CD4-positive, alpha-beta T cell treated with Interferon gamma for 1 hour (primary cell): ENCODE results near the gene CLPTM1L.
"Not testable (repeated sequence)": the region's sequence is repeated elsewhere in the genome, so short reads cannot be mapped to it uniquely, and the experiment has no call there.

ENCODE experiments used
- DNase-seq: peaks from one replicate; pipeline ENCODE4 v3.0.0-alpha.2; 2020

The CLPTM1L gene

GRCh38 chr5:1285883-1286291 is 59.0 kb downstream of the CLPTM1L start:
- no peak for DNase-seq

- DNase-seq, result no peak
These were observed 59.8 kb downstream of the CLPTM1L start for GRCh38 chr5:1285141-1285540.

GRCh38 chr5:1284336-1284970 is 60.4 kb downstream of the CLPTM1L start:
- DNase-seq, result not testable (repeated sequence)

- not testable (repeated sequence) for DNase-seq
These were observed 61.2 kb downstream of the CLPTM1L start for GRCh38 chr5:1283729-1284041.

GRCh38 chr5:1282993-1283728 is 61.7 kb downstream of the CLPTM1L start:
- not testable (repeated sequence) for DNase-seq

GRCh38 chr5:1282131-1282992 is 62.5 kb downstream of the CLPTM1L start:
- DNase-seq, result no peak

- no peak for DNase-seq
These were observed 63.6 kb downstream of the CLPTM1L start for GRCh38 chr5:1281038-1281882.

GRCh38 chr5:1280177-1281037 is 64.5 kb downstream of the CLPTM1L start:
- no peak for DNase-seq

GRCh38 chr5:1279443-1280151 is 65.3 kb downstream of the CLPTM1L start:
- DNase-seq, result no peak

- no peak for DNase-seq
These were observed 66.0 kb downstream of the CLPTM1L start for GRCh38 chr5:1278656-1279442.

- DNase-seq, result no peak
These were observed 66.7 kb downstream of the CLPTM1L start for GRCh38 chr5:1278216-1278615.

- DNase-seq, result no peak
These were observed 67.1 kb downstream of the CLPTM1L start for GRCh38 chr5:1277781-1278180.

- no peak for DNase-seq
These were observed 67.6 kb downstream of the CLPTM1L start for GRCh38 chr5:1277331-1277730.

GRCh38 chr5:1276930-1277329 is 68.0 kb downstream of the CLPTM1L start:
- no peak for DNase-seq

GRCh38 chr5:1275397-1276391 is 69.2 kb downstream of the CLPTM1L start:
- not testable (repeated sequence) for DNase-seq

- DNase-seq, result no peak
These were observed 70.4 kb downstream of the CLPTM1L start for GRCh38 chr5:1274471-1274870.

- DNase-seq, result no peak
These were observed 71.2 kb downstream of the CLPTM1L start for GRCh38 chr5:1273745-1274144.

GRCh38 chr5:1272201-1272600 is 72.7 kb downstream of the CLPTM1L start:
- no peak for DNase-seq
